A549 (cell line): ENCODE data around the gene STIMATE.

Experiments used
- BCL3 ChIP-seq: fragments of >200 bp; sonication (Bioruptor Twin); formaldehyde crosslinking; IDR thresholded peaks from 3 replicates; pipeline ENCODE4 v1.6.1; 2016
- CTCF ChIP-seq: fragments of >200 bp; sonication (Bioruptor Twin); formaldehyde crosslinking; IDR thresholded peaks from 3 replicates; pipeline ENCODE4 v1.5.1; 2016
- HES2 ChIP-seq: fragments of >200 bp; sonication (Bioruptor Twin); formaldehyde crosslinking; IDR thresholded peaks from 2 replicates; pipeline ENCODE4 v1.6.1; 2016
- MAX ChIP-seq: IDR thresholded peaks from 2 replicates; pipeline ENCODE4 v1.6.1; 2012
- POLR2A ChIP-seq: IDR thresholded peaks from 2 replicates; pipeline ENCODE4 v1.6.1; 2012; ENCODE audit warnings: mild to moderate bottlenecking, low read length
- REST ChIP-seq: fragments of 200-600 bp; sonication (generic); IDR thresholded peaks from 2 replicates; pipeline ENCODE4 v1.6.1; 2016; ENCODE audit warnings: antibody characterized with exemption, mild to moderate bottlenecking, moderate library complexity
- SMC3 ChIP-seq: fragments of >200 bp; sonication (Bioruptor Twin); formaldehyde crosslinking; IDR thresholded peaks from 3 replicates; pipeline ENCODE4 v1.6.1; 2018; ENCODE audit warnings: inconsistent platforms

- TF ChIP-seq SMC3 (no peak), MAX (no peak), REST (no peak), HES2 (no peak), CTCF (no peak), POLR2A (no peak), BCL3 (no peak)
Measured at GRCh38 chr3:52887166-52887565, 10.2 kb downstream of the STIMATE start.
